NCI-H510A treated with DMSO at 0.1 percent for 48 hours (cell line): ENCODE measurements around the gene PIK3AP1.
"Not testable (repeated sequence)": the region's sequence is repeated elsewhere in the genome, so short reads cannot be mapped to it uniquely, and the experiment has no call there.

Experiments used
- DNase-seq: peaks from one replicate; lab custom pipeline; 2025; lab: John Stamatoyannopoulos, UW

The PIK3AP1 gene

DNA sequence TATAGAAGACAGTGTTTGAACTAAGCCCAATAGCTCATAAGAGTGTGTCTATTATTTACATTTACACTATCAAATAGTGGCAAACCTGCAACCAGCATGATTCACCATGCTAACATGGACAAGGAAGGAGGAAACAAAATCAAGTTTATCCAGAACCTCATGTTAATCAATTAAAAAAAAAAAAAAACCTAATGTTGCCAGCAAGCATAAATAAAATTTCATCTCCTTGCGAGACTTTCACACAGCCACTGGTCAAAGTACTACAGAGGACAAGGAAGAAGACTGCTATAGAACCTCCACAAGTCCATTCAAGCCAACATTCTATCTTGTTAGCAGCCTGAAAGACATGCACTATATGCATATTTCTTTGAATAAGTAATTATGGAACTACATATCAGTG is 143.2 kb downstream of the PIK3AP1 start:
- no peak for DNase-seq

GRCh38 chr10:96576277-96576980 is 143.9 kb downstream of the PIK3AP1 start:
- DNase-seq: no peak

DNA sequence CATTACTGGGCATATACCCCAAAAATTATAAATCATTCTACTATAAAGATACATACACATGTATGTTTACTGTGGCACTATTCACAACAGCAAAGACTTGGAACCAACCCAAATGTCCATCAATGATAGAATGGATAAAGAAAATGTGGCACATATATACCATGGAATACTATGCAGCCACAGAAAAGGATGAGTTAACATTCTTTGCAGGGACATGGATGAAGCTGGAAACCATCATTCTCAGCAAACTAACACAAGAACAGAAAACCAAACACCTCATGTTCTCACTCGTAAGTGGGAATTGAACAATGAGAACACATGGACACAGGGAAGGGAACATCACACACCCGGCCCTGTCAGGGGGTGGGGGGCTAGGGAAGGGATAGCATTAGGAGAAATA is 145.8 kb downstream of the PIK3AP1 start:
- not testable (repeated sequence) for DNase-seq

- DNase-seq: no peak
Observed at GRCh38 chr10:96573036-96573435, 147.3 kb downstream of the PIK3AP1 start.

- no peak for DNase-seq
Observed at GRCh38 chr10:96570983-96571964, 149.0 kb downstream of the PIK3AP1 start.

- no peak for DNase-seq
Observed at GRCh38 chr10:96570511-96570910, 149.8 kb downstream of the PIK3AP1 start.

- no peak for DNase-seq
Observed at GRCh38 chr10:96568402-96568801, 151.9 kb downstream of the PIK3AP1 start.

GRCh38 chr10:96565774-96566173 is 154.5 kb downstream of the PIK3AP1 start:
- no peak for DNase-seq

- no peak for DNase-seq
Observed at GRCh38 chr10:96560966-96561887, 159.1 kb downstream of the PIK3AP1 start.

- DNase-seq: no peak
Observed at GRCh38 chr10:96560489-96560888, 159.8 kb downstream of the PIK3AP1 start.

DNA sequence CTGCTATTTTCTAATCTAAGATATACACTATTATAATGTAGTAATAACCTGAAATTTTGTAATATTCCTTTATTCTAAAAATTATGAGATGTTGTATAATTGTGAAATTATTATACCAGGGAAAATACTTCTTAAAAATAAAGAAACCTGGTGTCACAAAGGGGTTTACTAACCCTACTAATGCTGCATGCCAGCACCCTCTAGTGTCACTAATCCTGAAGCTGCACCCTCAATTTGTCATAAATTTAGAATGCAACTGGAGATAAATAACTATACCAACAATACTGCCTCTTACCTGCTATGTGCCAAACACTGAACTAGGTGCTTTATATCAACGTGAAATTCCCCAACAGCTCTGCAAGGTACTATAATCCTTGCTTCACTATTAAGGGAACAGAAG is 164.3 kb downstream of the PIK3AP1 start:
- DNase-seq: peak; percentile 25

- no peak for DNase-seq
Observed at GRCh38 chr10:96555330-96555729, 165.0 kb downstream of the PIK3AP1 start.

DNA sequence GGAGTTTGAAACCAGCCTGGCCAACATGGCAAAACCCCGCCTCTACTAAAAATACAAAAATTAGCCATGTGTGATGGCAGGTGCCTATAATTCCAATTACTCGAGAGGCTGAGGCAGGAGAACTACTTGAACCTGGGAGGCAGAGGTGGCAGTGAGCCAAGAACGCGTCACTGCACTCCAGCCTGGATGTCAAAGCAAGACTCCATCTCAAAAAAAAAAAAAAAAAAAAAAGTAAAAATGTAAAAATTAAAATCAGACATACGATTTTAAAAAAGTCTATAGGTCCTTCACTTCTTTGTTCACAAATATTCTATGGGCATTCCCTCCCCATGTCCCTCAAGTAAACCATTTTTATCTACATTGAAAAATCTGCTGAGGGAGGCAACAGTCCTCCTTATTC is 171.7 kb downstream of the PIK3AP1 start:
- peak; percentile 47 for DNase-seq

GRCh38 chr10:96545558-96545957 is 174.8 kb downstream of the PIK3AP1 start:
- DNase-seq: not testable (repeated sequence)
